Muscle of leg (tissue), 11 donors: ENCODE measurements around the gene MKLN1. TPM values are rescaled to one million over a fixed set of nuclear protein-coding genes. Genes with fewer than 3 reads are reported as not detected.

Source experiments
- DNase-seq: peaks from one replicate; pipeline ENCODE4 v3.0.0; 2013
- H3K27ac ChIP-seq: one replicate; pipeline ENCODE4 v1.5.1; 2013; ENCODE audit warnings: mild to moderate bottlenecking, low read length, control low read depth
- H3K27me3 ChIP-seq: one replicate; pipeline ENCODE4 v1.6.1; 2013; ENCODE audit warnings: low read length; ENCODE audit not compliant: control insufficient read depth, insufficient read depth
- H3K36me3 ChIP-seq: one replicate; pipeline ENCODE4 v1.6.1; 2013; ENCODE audit warnings: low read length; ENCODE audit not compliant: control insufficient read depth, insufficient read depth
- H3K4me1 ChIP-seq: one replicate; pipeline ENCODE4 v1.6.1; 2013; ENCODE audit warnings: low read length; ENCODE audit not compliant: control insufficient read depth, insufficient read depth
- H3K4me3 ChIP-seq: one replicate; pipeline ENCODE4 v1.5.1; 2013; ENCODE audit warnings: low read length, control low read depth
- H3K9me3 ChIP-seq: replicated peaks from 2 replicates; pipeline ENCODE4 v1.6.1; 2013; ENCODE audit warnings: low read depth, low read length; ENCODE audit not compliant: control insufficient read depth
- WGBS: methylation state at CpG from one replicate; pipeline ENCODE4 v1.1.5; 2013; ENCODE audit warnings: missing lambda C conversion rate; ENCODE audit not compliant: insufficient coverage; 5-methylcytosine and 5-hydroxymethylcytosine counted together
- polyA plus RNA-seq, 8 donors: library from polyadenylated mRNA; unstranded; fragments of 120-200 nt; gene quantifications; one replicate each; pipeline versions ENCODE4 v1.2.1 to v1.2.3, GENCODE V29; 2013; ENCODE audit warnings: inconsistent platforms in 1 of 8, low replicate concordance in 1 of 8; ENCODE audit not compliant: insufficient read length in 8 of 8, insufficient read depth in 1 of 8
- total RNA-seq: library from RNA; stranded (reverse); fragments of 120-200 nt; gene quantifications from one replicate; pipeline ENCODE4 v1.2.4, GENCODE V29; 2013

Gene MKLN1
- total and polyA plus RNA-seq, 9 donors = 11.7 to 36.5 (median 19.8) TPM

DNA sequence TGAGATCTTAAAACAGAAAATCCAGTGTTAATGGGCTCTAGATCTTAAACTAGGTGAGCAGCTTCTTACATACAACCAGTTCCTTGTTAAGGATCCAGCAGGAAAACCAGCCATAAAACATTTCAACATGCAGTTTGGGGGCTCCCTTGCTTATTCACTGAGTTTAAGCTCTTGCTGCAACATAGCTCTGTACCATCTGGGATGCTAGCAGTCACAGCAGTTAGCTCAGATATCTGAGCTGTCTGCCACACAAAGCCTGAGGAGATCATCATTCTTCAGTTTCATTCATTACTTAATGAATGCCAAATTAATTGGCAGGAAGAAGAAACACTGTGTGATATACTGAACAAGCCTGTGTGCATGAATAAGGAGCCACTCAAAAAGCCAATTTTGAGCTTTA lies 165.9 kb downstream of the MKLN1 start:
- Histone ChIP-seq H3K36me3 (peaks cover 11% of the 10 kb centered on the region), H3K9me3 (no peaks in the 10 kb centered on the region), H3K27ac (no peak overlapping the region), H3K27me3 (no peaks in the 10 kb centered on the region), H3K4me3 (no peak overlapping the region), H3K4me1 (no peaks in the 10 kb centered on the region)
- DNase-seq = no peak

DNA sequence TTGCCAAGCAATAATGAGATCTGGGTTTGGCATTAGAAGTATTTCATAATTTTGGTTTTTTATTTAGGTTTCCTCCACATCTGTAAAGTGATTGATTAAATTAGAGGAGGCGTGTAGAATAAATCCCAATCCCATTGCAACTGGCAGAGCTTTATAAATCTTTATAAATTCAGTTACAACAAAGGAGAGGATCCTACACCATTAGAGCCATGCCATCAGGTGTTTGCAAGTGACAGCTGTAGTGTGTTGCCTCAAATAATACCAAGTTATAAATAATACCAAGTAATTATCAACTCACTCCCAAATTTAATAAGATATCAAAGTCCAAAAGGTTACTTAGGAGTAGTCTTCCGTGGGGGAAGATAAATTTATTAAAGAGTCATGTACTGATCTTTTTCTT lies 166.5 kb downstream of the MKLN1 start:
- Histone ChIP-seq H3K27me3 (no peaks in the 10 kb centered on the region), H3K4me1 (no peaks in the 10 kb centered on the region), H3K4me3 (no peak overlapping the region), H3K36me3 (peaks cover 14% of the 10 kb centered on the region), H3K27ac (no peak overlapping the region), H3K9me3 (no peaks in the 10 kb centered on the region)
- WGBS = no CpG with 5 or more reads among the region's 2 CpGs
- DNase-seq = no peak

DNA sequence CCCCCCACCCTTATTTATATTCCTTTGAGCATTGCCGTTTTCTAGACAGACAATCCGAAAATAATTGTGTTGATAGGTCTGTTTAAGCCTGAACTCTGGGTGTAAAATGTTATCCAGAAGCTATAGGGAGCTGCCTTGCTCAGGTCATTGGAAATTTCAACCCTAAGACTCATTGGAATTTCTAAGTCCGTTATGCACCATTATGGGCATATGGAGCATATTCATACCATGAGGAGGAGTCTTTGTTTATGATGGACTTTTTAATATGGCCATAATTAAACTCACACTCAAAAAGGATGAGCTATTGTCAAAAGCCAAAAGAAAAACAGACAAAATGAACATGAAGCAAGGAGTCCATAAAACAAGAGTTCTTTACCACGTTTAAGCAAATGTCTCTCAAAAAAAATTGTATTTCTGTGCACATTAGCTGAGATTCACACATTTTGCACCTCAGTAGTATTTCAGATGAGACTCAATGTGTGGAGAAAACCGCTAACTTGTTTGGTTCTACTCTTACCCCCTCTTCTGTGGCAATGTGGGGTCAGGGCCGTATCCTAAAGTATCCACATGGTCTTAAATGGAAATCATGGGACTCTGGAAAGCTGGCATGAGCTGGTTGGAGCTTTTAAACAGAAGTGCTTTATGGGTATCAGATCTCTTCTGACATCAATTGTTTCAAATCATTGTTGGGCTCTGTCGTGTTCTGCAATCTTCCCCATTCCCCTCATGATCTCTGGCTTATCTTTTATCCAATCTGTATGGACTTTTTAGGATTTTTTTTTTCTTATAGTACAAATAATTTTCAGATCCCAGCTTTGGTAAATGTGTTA lies 168.2 kb downstream of the MKLN1 start:
- no peaks in the 10 kb centered on the region for H3K9me3 ChIP-seq
- H3K4me3 ChIP-seq = no peak overlapping the region
- H3K27me3 ChIP-seq = no peaks in the 10 kb centered on the region
- no peaks in the 10 kb centered on the region for H3K4me1 ChIP-seq
- no peak for DNase-seq
- H3K27ac ChIP-seq = no peak overlapping the region
- peaks cover 22% of the 10 kb centered on the region for H3K36me3 ChIP-seq
- no CpG with 5 or more reads among the region's 7 CpGs for WGBS

DNA sequence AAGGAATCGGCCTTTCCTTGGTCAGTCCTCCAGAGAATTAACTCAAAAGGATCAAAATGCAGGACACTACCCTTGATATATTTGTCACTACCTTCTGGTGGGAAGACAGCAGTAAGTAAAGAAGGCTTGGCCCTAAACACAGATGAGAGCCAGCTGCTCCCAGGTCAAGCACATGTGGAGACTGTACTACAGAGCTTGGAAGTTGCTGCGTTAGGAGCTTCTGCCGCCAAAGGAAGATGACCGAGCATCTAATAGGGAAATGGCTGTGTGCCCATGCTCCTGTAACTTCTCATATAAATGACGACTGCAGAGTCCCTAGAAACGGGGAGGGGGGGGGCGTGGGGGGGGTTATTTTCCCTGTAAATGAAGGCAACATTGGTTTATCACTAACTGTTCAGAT lies 169.8 kb downstream of the MKLN1 start:
- Histone ChIP-seq H3K4me1 (peaks cover 5% of the 10 kb centered on the region), H3K27ac (no peak overlapping the region), H3K9me3 (no peaks in the 10 kb centered on the region), H3K36me3 (peaks cover 33% of the 10 kb centered on the region), H3K4me3 (no peak overlapping the region), H3K27me3 (no peaks in the 10 kb centered on the region)
- DNase-seq = no peak
- WGBS = no CpG with 5 or more reads among the region's 7 CpGs

DNA sequence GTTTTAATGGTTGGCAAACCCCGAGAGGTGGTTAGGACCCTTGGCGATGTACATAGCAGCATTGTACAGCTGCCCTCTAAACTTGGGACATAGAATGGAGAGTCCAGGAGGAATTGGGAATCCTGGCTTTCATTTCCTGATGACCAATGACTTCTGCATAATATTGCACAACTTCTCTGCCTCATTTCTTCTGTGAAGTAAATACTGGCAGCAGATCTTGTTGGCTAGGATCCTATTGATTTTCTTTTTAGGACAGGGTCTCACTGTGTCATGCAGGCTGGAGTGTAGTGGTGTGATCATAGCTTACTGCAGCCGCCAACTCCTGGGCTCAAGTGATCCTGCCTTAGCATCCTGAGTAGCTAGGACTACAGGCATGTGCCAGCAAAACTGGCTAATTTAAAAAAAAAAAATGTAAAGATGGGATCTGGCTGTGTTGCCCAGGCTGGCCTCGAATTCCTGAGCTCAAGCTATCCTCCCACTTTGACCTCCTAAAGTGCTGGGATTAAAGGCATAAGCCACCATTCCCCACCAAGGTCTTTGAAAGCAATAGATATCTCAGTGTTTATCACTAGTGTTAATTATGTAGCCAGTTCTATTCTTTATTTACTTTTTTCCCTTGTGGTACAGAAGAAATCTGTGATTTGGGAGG lies 170.7 kb downstream of the MKLN1 start:
- Histone ChIP-seq H3K27me3 (no peaks in the 10 kb centered on the region), H3K36me3 (peaks cover 33% of the 10 kb centered on the region), H3K27ac (no peak overlapping the region), H3K4me3 (no peak overlapping the region), H3K9me3 (no peaks in the 10 kb centered on the region), H3K4me1 (peaks cover 15% of the 10 kb centered on the region)
- DNase-seq = no peak
- 93% methylated on average over 3 of the region's 4 CpGs for WGBS

DNA sequence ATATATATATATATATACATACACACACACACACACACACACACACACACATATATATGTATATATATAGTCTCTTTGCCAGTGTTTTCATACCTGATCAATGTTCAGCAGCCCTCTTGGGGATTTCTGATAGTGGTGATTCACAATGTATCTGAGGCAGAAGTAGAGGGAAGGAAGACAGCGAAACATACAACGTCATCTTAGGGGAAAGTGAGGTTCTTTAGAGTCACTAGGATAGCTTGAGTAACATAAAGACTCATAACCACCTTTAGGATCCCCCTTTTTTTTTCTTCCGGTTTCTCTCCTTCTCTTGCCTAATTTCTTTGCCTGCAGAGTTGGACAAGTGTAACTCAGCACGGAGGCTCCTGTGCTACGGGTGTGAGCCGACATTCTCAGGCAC lies 172.1 kb downstream of the MKLN1 start:
- H3K36me3 ChIP-seq = peaks cover 41% of the 10 kb centered on the region
- DNase-seq = no peak
- peaks cover 21% of the 10 kb centered on the region for H3K4me1 ChIP-seq
- 80% methylated on average over 1 of the region's 6 CpGs for WGBS
- no peak overlapping the region for H3K4me3 ChIP-seq
- no peaks in the 10 kb centered on the region for H3K27me3 ChIP-seq
- no peak overlapping the region for H3K27ac ChIP-seq
- no peaks in the 10 kb centered on the region for H3K9me3 ChIP-seq

DNA sequence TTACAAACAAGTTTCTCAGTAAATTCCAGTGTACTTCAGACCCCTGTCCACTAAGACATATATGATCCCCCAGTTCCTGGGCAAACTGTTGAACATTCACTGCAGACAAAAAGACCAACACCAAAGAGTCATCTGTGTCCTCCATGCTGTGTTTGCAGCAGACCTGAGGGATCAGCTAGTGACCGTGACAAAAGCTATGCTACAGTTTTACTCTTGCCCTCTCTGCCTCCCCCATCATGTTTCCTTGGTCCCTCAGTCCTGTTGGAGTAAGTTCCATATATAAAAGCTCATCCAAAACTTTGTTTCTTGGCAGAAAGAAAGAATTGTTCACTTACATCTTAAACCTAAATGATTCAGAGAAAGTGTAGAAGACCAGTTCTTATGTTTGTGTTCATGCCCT lies 172.7 kb downstream of the MKLN1 start:
- peaks cover 21% of the 10 kb centered on the region for H3K4me1 ChIP-seq
- no peak overlapping the region for H3K27ac ChIP-seq
- WGBS = no CpG with 5 or more reads among the region's 1 CpG

DNA sequence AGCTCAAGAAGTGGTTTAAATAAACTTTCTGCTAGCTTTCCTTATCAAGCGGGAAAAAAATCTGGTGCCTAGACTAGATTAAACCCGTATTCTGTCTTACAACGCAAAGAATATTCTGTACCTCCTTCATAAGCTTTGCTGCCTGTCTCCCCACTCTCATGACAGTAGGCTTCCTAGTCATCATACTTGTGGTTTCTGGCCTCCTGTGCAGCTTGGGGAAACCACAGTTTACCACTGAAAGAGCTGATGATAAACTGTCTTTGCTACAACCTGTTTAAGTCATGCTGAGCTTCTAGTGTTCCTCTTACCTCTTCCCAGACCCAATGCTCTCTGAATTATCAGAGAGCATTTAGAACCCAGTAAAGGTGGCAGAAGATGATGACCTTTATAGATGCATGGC lies 173.7 kb downstream of the MKLN1 start:
- WGBS = 82% methylated on average over 2 of the region's 3 CpGs
- no peaks in the 10 kb centered on the region for H3K9me3 ChIP-seq
- H3K27ac ChIP-seq = no peak overlapping the region
- no peak for DNase-seq
- peaks cover 21% of the 10 kb centered on the region for H3K4me1 ChIP-seq
- H3K27me3 ChIP-seq = no peaks in the 10 kb centered on the region
- H3K4me3 ChIP-seq = no peak overlapping the region
- peaks cover 49% of the 10 kb centered on the region for H3K36me3 ChIP-seq

More for the DNA sequence above, 172.7 kb downstream of the MKLN1 start:
- Histone ChIP-seq H3K36me3 (peaks cover 45% of the 10 kb centered on the region), H3K27me3 (no peaks in the 10 kb centered on the region), H3K9me3 (no peaks in the 10 kb centered on the region), H3K4me3 (no peak overlapping the region)
- no peak for DNase-seq

DNA sequence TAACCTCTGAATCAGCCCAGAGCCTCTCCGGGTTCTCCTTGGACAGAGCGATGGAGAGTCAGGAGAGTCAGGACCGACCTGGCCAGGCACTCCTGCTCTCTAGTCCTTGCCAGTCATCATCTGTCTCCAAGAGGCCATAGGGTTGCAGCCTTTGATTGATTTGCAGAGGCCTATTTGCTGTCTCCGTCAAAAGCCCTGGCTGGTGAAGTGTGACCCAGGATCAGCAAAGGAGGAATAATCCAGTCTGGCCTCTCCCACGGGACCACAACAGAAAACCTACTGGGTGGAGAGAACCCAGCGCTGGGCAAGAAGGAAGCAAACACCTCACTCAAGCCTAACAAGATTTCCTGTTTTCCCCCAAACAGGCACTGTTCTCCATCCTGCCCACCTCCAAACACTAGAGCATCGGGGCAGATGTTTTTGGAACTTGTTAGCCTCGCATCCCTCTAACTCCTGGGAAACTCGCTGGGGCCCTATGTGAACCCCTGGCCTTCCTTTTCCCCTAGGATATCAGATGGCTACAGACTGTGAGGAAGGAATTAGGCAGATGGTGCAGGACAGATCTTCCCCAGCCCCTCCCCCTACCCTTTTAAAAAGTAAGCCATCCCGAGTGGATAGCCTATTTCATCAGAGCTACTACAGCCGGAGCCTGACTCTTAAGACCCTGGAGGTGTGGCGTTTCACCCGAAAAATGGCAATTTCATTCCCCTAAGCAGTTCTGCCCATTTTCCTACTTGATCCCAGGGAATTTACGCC lies 174.4 kb downstream of the MKLN1 start:
- Histone ChIP-seq H3K4me1 (peaks cover 21% of the 10 kb centered on the region), H3K4me3 (no peak overlapping the region), H3K27me3 (no peaks in the 10 kb centered on the region), H3K9me3 (no peaks in the 10 kb centered on the region), H3K27ac (peak overlapping the region; percentile 40), H3K36me3 (peaks cover 51% of the 10 kb centered on the region)
- WGBS = 58% methylated on average over 9 of the region's 14 CpGs
- DNase-seq = no peak

DNA sequence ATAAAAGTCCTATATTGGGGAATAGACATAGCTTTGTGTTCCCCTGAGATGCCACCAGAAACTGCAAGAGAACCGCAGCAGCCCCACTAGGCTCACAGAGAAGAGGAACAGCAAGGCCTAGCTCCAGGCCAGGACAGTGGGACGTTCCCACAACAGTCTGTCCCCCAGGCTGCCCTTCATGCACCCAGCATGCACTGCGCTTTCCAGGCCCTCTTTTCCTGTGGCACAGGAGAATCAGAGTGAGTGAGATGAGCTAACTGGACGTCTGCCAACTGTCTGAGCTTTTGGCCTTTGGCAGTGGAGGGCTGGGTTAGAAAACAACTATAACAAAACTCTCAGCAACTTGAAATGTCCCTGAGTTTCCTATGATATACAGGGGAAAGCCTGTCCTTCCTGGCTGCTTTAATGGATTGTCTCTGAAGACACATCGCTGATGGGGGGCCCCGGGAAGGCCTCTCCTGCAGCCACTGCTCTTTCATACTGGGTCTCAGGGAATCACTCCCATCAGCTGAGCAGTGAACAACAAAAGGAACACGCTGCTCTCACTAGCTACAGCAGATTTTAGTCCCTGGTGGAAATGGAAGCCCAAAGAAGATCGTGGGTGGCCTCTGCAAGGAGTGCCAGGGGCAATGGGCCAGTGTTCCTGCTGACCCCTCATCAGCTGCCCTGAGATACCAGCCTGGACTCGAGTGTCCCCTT lies 175.3 kb downstream of the MKLN1 start:
- 18% methylated on average over 4 of the region's 9 CpGs for WGBS
- peak overlapping the region; percentile 40 for H3K27ac ChIP-seq

More for the DNA sequence above, 175.3 kb downstream of the MKLN1 start:
- Histone ChIP-seq H3K27me3 (no peaks in the 10 kb centered on the region), H3K36me3 (peaks cover 45% of the 10 kb centered on the region), H3K4me1 (peaks cover 21% of the 10 kb centered on the region), H3K9me3 (no peaks in the 10 kb centered on the region), H3K4me3 (no peak overlapping the region)
- DNase-seq = peak; percentile 77
